ENCODE data around the gene SPAG5.
"Not testable (repeated sequence)": the region's sequence is repeated elsewhere in the genome, so short reads cannot be mapped to it uniquely, and the experiment has no call there.

Gene SPAG5

GRCh38 chr17:28580959-28581358, 17.9 kb downstream of the SPAG5 start:
- DNase-seq: no peak
- no peak for TF ChIP-seq CTCF (IDR thresholded peaks at IDR 0.05; ENCODE audit: low read depth, low read length)
- Histone ChIP-seq H3K4me3 (ENCODE audit: low read depth, low read length) (no peak overlapping the region), H3K4me1 (peaks cover 7% of the 10 kb centered on the region), H3K9me3 (no peaks in the 10 kb centered on the region), H3K36me3 (peaks cover 37% of the 10 kb centered on the region), H3K27me3 (no peaks in the 10 kb centered on the region)

GRCh38 chr17:28579526-28579925, 19.3 kb downstream of the SPAG5 start:
- Histone ChIP-seq H3K27me3 (no peaks in the 10 kb centered on the region), H3K9me3 (no peaks in the 10 kb centered on the region), H3K36me3 (peaks cover 27% of the 10 kb centered on the region), H3K4me1 (peaks cover 12% of the 10 kb centered on the region), H3K4me3 (ENCODE audit: low read depth, low read length) (no peak overlapping the region)
- no peak for TF ChIP-seq CTCF (IDR thresholded peaks at IDR 0.05; ENCODE audit: low read depth, low read length)
- no peak for DNase-seq

GRCh38 chr17:28578246-28579195, 20.3 kb downstream of the SPAG5 start:
- H3K27me3 ChIP-seq: no peaks in the 10 kb centered on the region
- peaks cover 12% of the 10 kb centered on the region for H3K4me1 ChIP-seq
- H3K9me3 ChIP-seq: no peaks in the 10 kb centered on the region
- no peak overlapping the region for H3K4me3 ChIP-seq (ENCODE audit: low read depth, low read length)
- H3K36me3 ChIP-seq: peaks cover 18% of the 10 kb centered on the region
- no peak for DNase-seq
- TF ChIP-seq CTCF (IDR thresholded peaks at IDR 0.05; ENCODE audit: low read depth, low read length): no peak

GRCh38 chr17:28577466-28577824, 21.4 kb downstream of the SPAG5 start:
- H3K4me3 ChIP-seq (ENCODE audit: low read depth, low read length): no peak overlapping the region
- H3K4me1 ChIP-seq: peaks cover 12% of the 10 kb centered on the region
- no peaks in the 10 kb centered on the region for H3K9me3 ChIP-seq
- H3K36me3 ChIP-seq: peaks cover 14% of the 10 kb centered on the region
- no peak for TF ChIP-seq CTCF (IDR thresholded peaks at IDR 0.05; ENCODE audit: low read depth, low read length)
- no peak for DNase-seq
- H3K27me3 ChIP-seq: no peaks in the 10 kb centered on the region

- Histone ChIP-seq H3K9me3 (no peaks in the 10 kb centered on the region), H3K36me3 (peaks cover 14% of the 10 kb centered on the region), H3K4me3 (ENCODE audit: low read depth, low read length) (peak within 1 kb of the TSS; percentile 48), H3K4me1 (peaks cover 12% of the 10 kb centered on the region), H3K27me3 (no peaks in the 10 kb centered on the region)
- DNase-seq: peak; percentile 96
- TF ChIP-seq CTCF (IDR thresholded peaks at IDR 0.05; ENCODE audit: low read depth, low read length): no peak
These were observed 21.9 kb downstream of the SPAG5 start, which contains the start of gene ALDOC for GRCh38 chr17:28576758-28577465. ALDOC (minus strand) TSS chr17:28576895; CDS start chr17:28575532, 1,363 bp downstream.

- H3K27me3 ChIP-seq, H3K9me3 ChIP-seq, DNase-seq: not testable (repeated sequence)
- Histone ChIP-seq H3K4me1 (peaks cover 12% of the 10 kb centered on the region), H3K36me3 (peaks cover 14% of the 10 kb centered on the region), H3K4me3 (ENCODE audit: low read depth, low read length) (peak overlapping the region; percentile 48)
These were observed 22.8 kb downstream of the SPAG5 start for GRCh38 chr17:28576016-28576415.
